GM12891 (cell line): ENCODE measurements around the gene THNSL1.

Source experiments
- POLR2A ChIP-seq: IDR thresholded peaks from 2 replicates; pipeline ENCODE4 v1.6.1; 2011; ENCODE audit warnings: low read depth, low read length, control low read depth
- POLR2AphosphoS5 ChIP-seq: IDR thresholded peaks from 2 replicates; pipeline ENCODE4 v1.6.1; 2011; ENCODE audit warnings: low read depth, low read length, control low read depth
- POU2F2 ChIP-seq: IDR thresholded peaks from 2 replicates; pipeline ENCODE4 v1.6.1; 2011; ENCODE audit warnings: low read depth, mild to moderate bottlenecking, control low read depth, low read length, moderate library complexity
- SPI1 ChIP-seq: IDR thresholded peaks from 2 replicates; pipeline ENCODE4 v1.6.1; 2011; ENCODE audit warnings: low read depth, low read length, control low read depth
- TAF1 ChIP-seq: IDR thresholded peaks from 2 replicates; pipeline ENCODE4 v1.6.1; 2011; ENCODE audit warnings: low read depth, low read length, control low read depth

DNA sequence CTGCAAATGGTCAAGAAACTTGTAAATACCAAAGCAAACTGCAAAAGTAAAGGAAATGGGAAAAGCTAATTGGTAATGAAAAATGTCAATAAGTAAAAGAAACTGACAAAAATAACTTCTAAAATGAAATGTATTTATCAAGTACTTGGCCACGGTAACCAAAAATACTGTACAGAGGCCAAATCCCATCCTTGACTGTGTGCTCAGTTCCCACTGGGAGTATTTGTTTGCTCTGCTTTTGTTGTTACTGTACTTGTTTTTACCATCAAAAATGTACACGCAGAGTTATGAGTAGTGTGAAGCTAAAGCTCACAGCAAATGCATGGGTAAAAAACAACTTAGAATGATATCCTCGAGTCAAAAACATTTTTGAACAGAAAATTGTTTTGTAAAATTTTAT is 31.5 kb upstream of the THNSL1 start:
- TF ChIP-seq POLR2A (no peak), SPI1 (no peak), POLR2AphosphoS5 (no peak), TAF1 (no peak), POU2F2 (no peak)
